B cell (primary cell): ENCODE measurements around the gene ARHGEF10L.

Experiments
- CTCF ChIP-seq: fragments of 200-600 bp; IDR thresholded peaks from one replicate; pipeline ENCODE4 v1.8.0; 2022; ENCODE audit warnings: antibody characterized with exemption, mild to moderate bottlenecking
- EZH2 ChIP-seq: IDR thresholded peaks from 2 replicates; pipeline ENCODE4 v1.6.1; 2012; ENCODE audit warnings: borderline replicate concordance, low read depth, mild to moderate bottlenecking, moderate library complexity, low read length; ENCODE audit not compliant: insufficient read depth, poor library complexity, severe bottlenecking

GRCh38 chr1:17624611-17625233 is 85.2 kb downstream of the ARHGEF10L start:
- TF ChIP-seq CTCF, result no peak
- TF ChIP-seq EZH2, result no peak
